IPS DF 6.9 (cell line): ENCODE measurements around the gene TUBB1.

Experiments used
- DNase-seq: peaks from one replicate; pipeline ENCODE4 v3.0.0-alpha.2; 2013; ENCODE audit warnings: low read depth, low spot score
- H3K27ac ChIP-seq: one replicate; pipeline ENCODE4 v1.5.1; 2013; ENCODE audit warnings: low read length, control low read depth
- H3K27me3 ChIP-seq: 2 replicates; pipeline ENCODE4 v1.6.1; 2013; ENCODE audit warnings: mild to moderate bottlenecking, low read length; ENCODE audit not compliant: control insufficient read depth, insufficient read depth
- H3K36me3 ChIP-seq: 2 replicates; pipeline ENCODE4 v1.6.1; 2013; ENCODE audit warnings: low read length; ENCODE audit not compliant: control insufficient read depth, insufficient read depth
- H3K4me1 ChIP-seq: 2 replicates; pipeline ENCODE4 v1.6.1; 2013; ENCODE audit warnings: low read length; ENCODE audit not compliant: control insufficient read depth, insufficient read depth
- H3K4me3 ChIP-seq: 2 replicates; pipeline ENCODE4 v1.5.1; 2013; ENCODE audit warnings: mild to moderate bottlenecking, low read length
- H3K9me3 ChIP-seq: 2 replicates; pipeline ENCODE4 v1.6.1; 2013; ENCODE audit warnings: low read length, inconsistent platforms; ENCODE audit not compliant: control insufficient read depth, insufficient read depth
- WGBS: extraction: QIAGEN DNeasy Blood & Tissue Kit; methylation state at CpG from one replicate; pipeline ENCODE4 v1.1.7; 2013; ENCODE audit warnings: mixed read lengths, missing lambda C conversion rate; ENCODE audit not compliant: insufficient read length, insufficient coverage; 5-methylcytosine and 5-hydroxymethylcytosine counted together

Gene TUBB1

GRCh38 chr20:59063358-59064213, 44.4 kb downstream of the TUBB1 start:
- no peak overlapping the region for H3K27ac ChIP-seq
- no peak overlapping the region for H3K4me3 ChIP-seq
- no peaks in the 10 kb centered on the region for H3K9me3 ChIP-seq
- H3K36me3 ChIP-seq, result no peaks in the 10 kb centered on the region
- H3K27me3 ChIP-seq, result no peaks in the 10 kb centered on the region
- H3K4me1 ChIP-seq, result no peaks in the 10 kb centered on the region
- WGBS, result 100% methylated on average over 1 of the region's 22 CpGs
- no peak for DNase-seq

GRCh38 chr20:59064214-59064722, 45.0 kb downstream of the TUBB1 start:
- Histone ChIP-seq H3K4me3 (no peak overlapping the region), H3K4me1 (no peaks in the 10 kb centered on the region), H3K27ac (no peak overlapping the region), H3K9me3 (no peaks in the 10 kb centered on the region), H3K36me3 (no peaks in the 10 kb centered on the region), H3K27me3 (no peaks in the 10 kb centered on the region)
- no CpG with 5 or more reads among the region's 4 CpGs for WGBS
- DNase-seq, result no peak

- DNase-seq, result no peak
- Histone ChIP-seq H3K4me1 (no peaks in the 10 kb centered on the region), H3K27me3 (no peaks in the 10 kb centered on the region), H3K9me3 (no peaks in the 10 kb centered on the region), H3K27ac (no peak overlapping the region), H3K36me3 (no peaks in the 10 kb centered on the region), H3K4me3 (no peak overlapping the region)
- WGBS, result no CpG with 5 or more reads among the region's 4 CpGs
Measured at GRCh38 chr20:59068534-59068933, 49.3 kb downstream of the TUBB1 start.

- H3K27me3 ChIP-seq, result no peaks in the 10 kb centered on the region
- WGBS, result no CpG with 5 or more reads among the region's 2 CpGs
- no peak for DNase-seq
Measured at GRCh38 chr20:59069026-59069425, 49.8 kb downstream of the TUBB1 start.

GRCh38 chr20:59071216-59071615, 52.0 kb downstream of the TUBB1 start:
- Histone ChIP-seq H3K36me3 (no peaks in the 10 kb centered on the region), H3K4me3 (no peak overlapping the region), H3K27me3 (no peaks in the 10 kb centered on the region), H3K27ac (no peak overlapping the region), H3K4me1 (peaks cover 2% of the 10 kb centered on the region; the same call in 1 of the 2 replicates), H3K9me3 (no peaks in the 10 kb centered on the region)
- no CpG with 5 or more reads among the region's 1 CpG for WGBS
- DNase-seq, result no peak

More at GRCh38 chr20:59069026-59069425, 49.8 kb downstream of the TUBB1 start:
- H3K4me1 ChIP-seq, result no peaks in the 10 kb centered on the region
- no peaks in the 10 kb centered on the region for H3K36me3 ChIP-seq
- no peaks in the 10 kb centered on the region for H3K9me3 ChIP-seq
- H3K4me3 ChIP-seq, result no peak overlapping the region
- H3K27ac ChIP-seq, result no peak overlapping the region

GRCh38 chr20:59073582-59073981, 54.4 kb downstream of the TUBB1 start:
- peaks cover 2% of the 10 kb centered on the region; the same call in 1 of the 2 replicates for H3K4me1 ChIP-seq
- no peaks in the 10 kb centered on the region for H3K27me3 ChIP-seq

GRCh38 chr20:59074456-59074855, 55.2 kb downstream of the TUBB1 start:
- H3K27ac ChIP-seq, result no peak overlapping the region
- no peaks in the 10 kb centered on the region for H3K36me3 ChIP-seq
- no peak for DNase-seq
- no CpG with 5 or more reads among the region's 3 CpGs for WGBS
- no peaks in the 10 kb centered on the region for H3K27me3 ChIP-seq
- peaks cover 2% of the 10 kb centered on the region; the same call in 1 of the 2 replicates for H3K4me1 ChIP-seq
- no peak overlapping the region for H3K4me3 ChIP-seq
- no peaks in the 10 kb centered on the region for H3K9me3 ChIP-seq

More at GRCh38 chr20:59073582-59073981, 54.4 kb downstream of the TUBB1 start:
- no peak for DNase-seq
- Histone ChIP-seq H3K27ac (no peak overlapping the region), H3K36me3 (no peaks in the 10 kb centered on the region), H3K9me3 (no peaks in the 10 kb centered on the region), H3K4me3 (no peak overlapping the region)
- no CpG with 5 or more reads among the region's 1 CpG for WGBS

GRCh38 chr20:59075934-59076508, 56.8 kb downstream of the TUBB1 start:
- no peak for DNase-seq
- Histone ChIP-seq H3K27me3 (no peaks in the 10 kb centered on the region), H3K4me3 (no peak overlapping the region), H3K27ac (no peak overlapping the region), H3K36me3 (no peaks in the 10 kb centered on the region), H3K4me1 (peaks cover 2% of the 10 kb centered on the region; the same call in 1 of the 2 replicates), H3K9me3 (no peaks in the 10 kb centered on the region)
- no CpG with 5 or more reads among the region's 4 CpGs for WGBS
